DOHH2 (cell line): Measurements from ENCODE around the gene ARHGEF1.
A peak's percentile ranks its signal among the peaks of the same experiment; 100 is the strongest.

Experiments
- H3F3A ChIP-seq: fragments of 200-600 bp; sonication (generic), shearing (Covaris generic); 2 replicates; pipeline ENCODE4 v1.6.0; 2016; ENCODE audit warnings: antibody characterized with exemption, mild to moderate bottlenecking; ENCODE audit not compliant: control insufficient read depth, insufficient read depth
- H3K27ac ChIP-seq: fragments of 200-600 bp; sonication (generic); 2 replicates; pipeline ENCODE4 v1.5.1; 2014; ENCODE audit warnings: low read depth, mild to moderate bottlenecking, low read length, moderate library complexity
- H3K27me3 ChIP-seq: fragments of 200-600 bp; sonication (generic); 2 replicates; pipeline ENCODE4 v1.6.1; 2014; ENCODE audit warnings: mild to moderate bottlenecking, low read length, mixed read lengths; ENCODE audit not compliant: control insufficient read depth
- H3K36me3 ChIP-seq: fragments of 200-600 bp; sonication (generic); 2 replicates; pipeline ENCODE4 v1.6.1; 2014; ENCODE audit warnings: mild to moderate bottlenecking, low read length, moderate library complexity, mixed read lengths; ENCODE audit not compliant: control insufficient read depth
- H3K4me1 ChIP-seq: fragments of 200-600 bp; sonication (generic); 2 replicates; pipeline ENCODE4 v1.6.1; 2014; ENCODE audit warnings: mild to moderate bottlenecking, low read length, mixed read lengths; ENCODE audit not compliant: control insufficient read depth
- H3K4me2 ChIP-seq: fragments of 200-600 bp; sonication (generic); 2 replicates; pipeline ENCODE4 v1.6.0; 2014; ENCODE audit warnings: mild to moderate bottlenecking, low read length, moderate library complexity
- H3K4me3 ChIP-seq: fragments of 200-600 bp; sonication (generic); 2 replicates; pipeline ENCODE4 v1.5.1; 2014; ENCODE audit warnings: mild to moderate bottlenecking, low read length, mixed read lengths
- H3K79me2 ChIP-seq: fragments of 200-600 bp; sonication (generic); 2 replicates; pipeline ENCODE4 v1.6.1; 2014; ENCODE audit warnings: mild to moderate bottlenecking, low read length, mixed read lengths; ENCODE audit not compliant: control insufficient read depth
- H3K9me2 ChIP-seq: fragments of 200-600 bp; sonication (generic); replicated peaks from 2 replicates; pipeline ENCODE4 v1.6.1; 2014; ENCODE audit warnings: mild to moderate bottlenecking, low read length, mixed read lengths; ENCODE audit not compliant: control insufficient read depth
- H3K9me3 ChIP-seq: fragments of 200-600 bp; sonication (generic); 2 replicates; pipeline ENCODE4 v1.6.1; 2014; ENCODE audit warnings: antibody characterized with exemption, low read length, mixed read lengths; ENCODE audit not compliant: control insufficient read depth, insufficient read depth
- H4K20me1 ChIP-seq: fragments of 200-600 bp; sonication (generic); 2 replicates; pipeline ENCODE4 v1.6.0; 2014; ENCODE audit warnings: low read depth, mild to moderate bottlenecking, antibody characterized with exemption, low read length, moderate library complexity; ENCODE audit not compliant: control insufficient read depth, insufficient read depth
- CTCF ChIP-seq: fragments of 200-600 bp; sonication (generic); IDR thresholded peaks from one replicate; pipeline ENCODE4 v1.5.1; 2014; ENCODE audit warnings: antibody characterized with exemption, mild to moderate bottlenecking, low read depth, low read length; ENCODE audit not compliant: poor library complexity, severe bottlenecking
- EZH2phosphoT487 ChIP-seq: fragments of 200-600 bp; sonication (generic); IDR thresholded peaks from 2 replicates; pipeline ENCODE4 v1.6.1; 2017; ENCODE audit warnings: borderline replicate concordance, mild to moderate bottlenecking, antibody characterized with exemption, low read length, moderate library complexity, mixed read lengths

The ARHGEF1 gene

GRCh38 chr19:41882568-41883462, at the start of gene ARHGEF1:
Gene ARHGEF1 (plus strand): TSS chr19:41883184. CDS start chr19:41888083, 4,899 bp downstream.
- H3K9me2 ChIP-seq: no peaks in the 10 kb centered on the region
- H3K4me2 ChIP-seq: peak within 1 kb of the TSS; percentile 87
- peak within 1 kb of the TSS; percentile 99 for H3K4me3 ChIP-seq
- TF ChIP-seq CTCF (no peak), EZH2phosphoT487 (no peak)
- H3K27me3 ChIP-seq: no peaks in the 10 kb centered on the region; the same call in 1 of the 2 replicates
- peak within 1 kb of the TSS; percentile 99 for H3K27ac ChIP-seq
- no peaks in the 10 kb centered on the region for H4K20me1 ChIP-seq
- peaks cover 85% of the 10 kb centered on the region for H3K36me3 ChIP-seq
- peaks cover 79% of the 10 kb centered on the region for H3K4me1 ChIP-seq
- peaks cover 72% of the 10 kb centered on the region for H3K79me2 ChIP-seq
- H3K9me3 ChIP-seq: no peaks in the 10 kb centered on the region
- H3F3A ChIP-seq: peaks cover 46% of the 10 kb centered on the region

- peaks cover 5% of the 10 kb centered on the region; the same call in 1 of the 2 replicates for H3K4me1 ChIP-seq
Observed at GRCh38 chr19:41837981-41838708, 44.8 kb upstream of the ARHGEF1 start.

GRCh38 chr19:41839211-41839610, 43.8 kb upstream of the ARHGEF1 start:
- Histone ChIP-seq H3K4me2 (no peak overlapping the region), H3K36me3 (no peaks in the 10 kb centered on the region), H4K20me1 (no peaks in the 10 kb centered on the region), H3K27ac (no peak overlapping the region), H3K9me3 (no peaks in the 10 kb centered on the region), H3K79me2 (no peaks in the 10 kb centered on the region), H3K4me3 (no peak overlapping the region), H3K27me3 (peaks cover 20% of the 10 kb centered on the region), H3K4me1 (peaks cover 5% of the 10 kb centered on the region; the same call in 1 of the 2 replicates), H3K9me2 (no peaks in the 10 kb centered on the region), H3F3A (no peaks in the 10 kb centered on the region)
- TF ChIP-seq EZH2phosphoT487 (no peak), CTCF (no peak)

More at GRCh38 chr19:41837981-41838708, 44.8 kb upstream of the ARHGEF1 start:
- Histone ChIP-seq H3K9me2 (no peaks in the 10 kb centered on the region), H3K9me3 (no peaks in the 10 kb centered on the region), H3K27me3 (peaks cover 20% of the 10 kb centered on the region), H3K27ac (no peak overlapping the region), H3K36me3 (no peaks in the 10 kb centered on the region), H4K20me1 (no peaks in the 10 kb centered on the region), H3K79me2 (no peaks in the 10 kb centered on the region), H3K4me2 (no peak overlapping the region), H3K4me3 (no peak overlapping the region), H3F3A (no peaks in the 10 kb centered on the region)
- TF ChIP-seq CTCF: no peak
- TF ChIP-seq EZH2phosphoT487: no peak
